Brain pericyte (primary cell): ENCODE data around the gene ELMO1.

ENCODE experiments used
- DNase-seq: peaks from one replicate; pipeline ENCODE4 v3.0.0-alpha.2; 2012; ENCODE audit warnings: low read depth, low spot score

Gene ELMO1

GRCh38 chr7:37448636-37449361, at the start of gene ELMO1:
TSS of gene ELMO1 (minus strand) at chr7:37448864. CDS start at chr7:37342690, 106,174 bp downstream.
- no peak for DNase-seq

GRCh38 chr7:37497576-37497975, 48.9 kb upstream of the ELMO1 start:
- no peak for DNase-seq

- no peak for DNase-seq
These were observed 47.0 kb upstream of the ELMO1 start for GRCh38 chr7:37495574-37496184.

GRCh38 chr7:37494926-37495325, 46.3 kb upstream of the ELMO1 start:
- no peak for DNase-seq

GRCh38 chr7:37493810-37494209, 45.1 kb upstream of the ELMO1 start:
- no peak for DNase-seq

- DNase-seq: no peak
These were observed 44.5 kb upstream of the ELMO1 start for GRCh38 chr7:37493123-37493522.

GRCh38 chr7:37491919-37492694, 43.4 kb upstream of the ELMO1 start:
- no peak for DNase-seq

GRCh38 chr7:37489703-37490102, 41.0 kb upstream of the ELMO1 start:
- no peak for DNase-seq

- no peak for DNase-seq
These were observed 39.6 kb upstream of the ELMO1 start for GRCh38 chr7:37488163-37488764.

GRCh38 chr7:37484426-37485073, 35.9 kb upstream of the ELMO1 start:
- DNase-seq: no peak

- DNase-seq: no peak
These were observed 35.0 kb upstream of the ELMO1 start for GRCh38 chr7:37483627-37484026.

GRCh38 chr7:37482953-37483352, 34.3 kb upstream of the ELMO1 start:
- no peak for DNase-seq

- no peak for DNase-seq
These were observed 33.8 kb upstream of the ELMO1 start for GRCh38 chr7:37482505-37482904.

GRCh38 chr7:37481722-37482288, 33.1 kb upstream of the ELMO1 start:
- no peak for DNase-seq

- no peak for DNase-seq
These were observed 32.5 kb upstream of the ELMO1 start for GRCh38 chr7:37481154-37481553.

GRCh38 chr7:37480041-37481031, 31.7 kb upstream of the ELMO1 start:
- no peak for DNase-seq

- no peak for DNase-seq
These were observed 28.3 kb upstream of the ELMO1 start for GRCh38 chr7:37476881-37477450.

- DNase-seq: no peak
These were observed 27.8 kb upstream of the ELMO1 start for GRCh38 chr7:37476428-37476827.

GRCh38 chr7:37475646-37476045, 27.0 kb upstream of the ELMO1 start:
- DNase-seq: no peak

GRCh38 chr7:37471619-37472018, 23.0 kb upstream of the ELMO1 start:
- DNase-seq: no peak
